MCF 10A (cell line): ENCODE results near the gene SEPTIN11. TPM values are rescaled to one million over a fixed set of nuclear protein-coding genes. Genes with fewer than 3 reads are reported as not detected.

Experiments
- BruUV-seq: library from RNA; stranded (reverse); fragments of 400-500 nt; replicated peaks from 2 replicates; lab custom pipeline; 2021; lab: Mats Ljungman, UMichigan
- CTCF ChIA-PET: fragments of 300-600 bp; sonication (Branson Sonifier 250); formaldehyde crosslinking; extraction: SDS; loops from one replicate; lab custom pipeline; 2021; ENCODE audit warnings: antibody characterized with exemption, inconsistent platforms; lab: Yijun Ruan, JAX
- POLR2A ChIA-PET: fragments of 300-600, 350-650 bp; sonication (Branson Sonifier 250); formaldehyde crosslinking; extraction: SDS; loops from one replicate; lab custom pipeline; 2020; ENCODE audit warnings: antibody characterized with exemption, inconsistent platforms; lab: Yijun Ruan, JAX
- DNase-seq: peaks from one replicate; pipeline ENCODE4 v3.0.0-alpha.2; 2018; ENCODE audit not compliant: unreplicated experiment
- H3K27ac Mint-ChIP-seq: one replicate; pipeline ENCODE4 v1.8.0; 2022; ENCODE audit warnings: mild to moderate bottlenecking, low read depth, mixed read lengths; ENCODE audit not compliant: unreplicated experiment
- H3K27me3 Mint-ChIP-seq: one replicate; pipeline ENCODE4 v1.8.0; 2022; ENCODE audit warnings: mixed read lengths; ENCODE audit not compliant: insufficient read depth, unreplicated experiment
- H3K36me3 Mint-ChIP-seq: one replicate; pipeline ENCODE4 v1.8.0; 2022; ENCODE audit warnings: mild to moderate bottlenecking, moderate library complexity, mixed read lengths; ENCODE audit not compliant: insufficient read depth, unreplicated experiment
- H3K4me1 Mint-ChIP-seq: one replicate; pipeline ENCODE4 v1.8.0; 2022; ENCODE audit warnings: mixed read lengths; ENCODE audit not compliant: insufficient read depth, unreplicated experiment
- H3K4me3 Mint-ChIP-seq: one replicate; pipeline ENCODE4 v1.8.0; 2022; ENCODE audit warnings: mild to moderate bottlenecking, moderate library complexity, mixed read lengths; ENCODE audit not compliant: unreplicated experiment
- H3K9me3 Mint-ChIP-seq: one replicate; pipeline ENCODE4 v1.8.0; 2022; ENCODE audit warnings: mixed read lengths; ENCODE audit not compliant: unreplicated experiment
- CTCF ChIP-seq: fragments of 200-600 bp; IDR thresholded peaks from one replicate; pipeline ENCODE4 v1.8.0; 2022; ENCODE audit warnings: antibody characterized with exemption, mild to moderate bottlenecking; ENCODE audit not compliant: unreplicated experiment
- intact Hi-C: fragments of 100-400 bp; cut with micrococcal nuclease; formaldehyde crosslinking; loops from 2 replicates; pipeline ENCODE4 v1.14.1; 2022
- total RNA-seq: library from RNA; stranded (reverse); gene quantifications from 2 replicates; pipeline ENCODE4 v1.2.3, GENCODE V29; 2022

SEPTIN11 gene
- total RNA-seq, 1 experiment from 2014 or later: 82.7 TPM

- no peaks in the 10 kb centered on the region for H3K27me3 Mint-ChIP-seq
- H3K36me3 Mint-ChIP-seq: peaks cover 6% of the 10 kb centered on the region
- H3K27ac Mint-ChIP-seq: no peak overlapping the region
- peaks cover 44% of the 10 kb centered on the region for H3K4me1 Mint-ChIP-seq
- ChIA-PET POLR2A (interaction anchor here (0.6 to 1.3 kb wide), 4 partner anchors 16 to 556 kb away, joined by 3 to 5 read pairs (median 4); no protein-coding TSS in a partner anchor), CTCF (interaction anchor here (1.0 to 2.0 kb wide), 5 partner anchors 8 to 58 kb away, joined by 3 to 8 read pairs (median 3); no protein-coding TSS in a partner anchor)
- H3K9me3 Mint-ChIP-seq: no peaks in the 10 kb centered on the region
- DNase-seq: no peak
- no TSS peak for BruUV-seq
- H3K4me3 Mint-ChIP-seq: no peak overlapping the region
- intact Hi-C loops: no loop called here
- no peak for TF ChIP-seq CTCF
These were observed 37.6 kb downstream of the SEPTIN11 start for GRCh38 chr4:76987153-76987591.

GRCh38 chr4:76987685-76988084 is 38.1 kb downstream of the SEPTIN11 start:
- H3K27me3 Mint-ChIP-seq: no peaks in the 10 kb centered on the region
- intact Hi-C loops: no loop called here
- no peak for TF ChIP-seq CTCF
- ChIA-PET CTCF (interaction anchor here (0.6 to 2.0 kb wide), 3 partner anchors 8 to 218 kb away, joined by 3 to 8 read pairs (median 3); no protein-coding TSS in a partner anchor), POLR2A (interaction anchor here (0.6 to 1.1 kb wide), 4 partner anchors 10 to 556 kb away, joined by 3 to 5 read pairs (median 3); no protein-coding TSS in a partner anchor)
- H3K36me3 Mint-ChIP-seq: peaks cover 6% of the 10 kb centered on the region
- H3K4me3 Mint-ChIP-seq: no peak overlapping the region
- no peak for DNase-seq
- no peaks in the 10 kb centered on the region for H3K9me3 Mint-ChIP-seq
- H3K4me1 Mint-ChIP-seq: peaks cover 39% of the 10 kb centered on the region
- H3K27ac Mint-ChIP-seq: no peak overlapping the region
- BruUV-seq: no TSS peak

- intact Hi-C loops: no loop called here
- Mint-ChIP-seq H3K27ac (no peak overlapping the region), H3K27me3 (no peaks in the 10 kb centered on the region), H3K9me3 (no peaks in the 10 kb centered on the region), H3K36me3 (peaks cover 6% of the 10 kb centered on the region), H3K4me3 (no peak overlapping the region), H3K4me1 (peaks cover 31% of the 10 kb centered on the region)
- no peak for TF ChIP-seq CTCF
- ChIA-PET POLR2A (no interaction called here), CTCF (interaction anchor here (0.6 kb wide), 1 partner anchor 82 kb away, joined by 3 read pairs; no protein-coding TSS in a partner anchor)
- BruUV-seq: no TSS peak
- no peak for DNase-seq
These were observed 40.0 kb downstream of the SEPTIN11 start for GRCh38 chr4:76989391-76990061.

GRCh38 chr4:76990288-76991080 is 40.9 kb downstream of the SEPTIN11 start:
- no peak for DNase-seq
- POLR2A ChIA-PET: interaction anchor here (1.2 kb wide), 1 partner anchor 35 kb away, joined by 3 read pairs; no protein-coding TSS in a partner anchor
- H3K36me3 Mint-ChIP-seq: peaks cover 6% of the 10 kb centered on the region
- no peak overlapping the region for H3K4me3 Mint-ChIP-seq
- no peaks in the 10 kb centered on the region for H3K27me3 Mint-ChIP-seq
- no peaks in the 10 kb centered on the region for H3K9me3 Mint-ChIP-seq
- CTCF ChIA-PET: no interaction called here
- BruUV-seq: no TSS peak
- peaks cover 21% of the 10 kb centered on the region for H3K4me1 Mint-ChIP-seq
- no peak for TF ChIP-seq CTCF
- intact Hi-C loops: no loop called here
- no peak overlapping the region for H3K27ac Mint-ChIP-seq
